H1 (cell line): ENCODE measurements around the gene LRRC56. TPM values are rescaled to one million over a fixed set of nuclear protein-coding genes. Genes with fewer than 3 reads are reported as not detected.
"Not testable (repeated sequence)": the region's sequence is repeated elsewhere in the genome, so short reads cannot be mapped to it uniquely, and the experiment has no call there.

ENCODE experiments used
- CTCF ChIA-PET: fragments of 300-600 bp; sonication (Branson Sonifier 250); formaldehyde crosslinking; loops from one replicate; lab custom pipeline; 2021; ENCODE audit not compliant: partially characterized antibody; lab: Charles Lee
- POLR2A ChIA-PET: fragments of 300-600 bp; sonication (Branson Sonifier 250); formaldehyde crosslinking; loops from one replicate; lab custom pipeline; 2021; ENCODE audit warnings: inconsistent platforms; ENCODE audit not compliant: partially characterized antibody; lab: Charles Lee
- DNase-seq, 2 experiments: peaks; one replicate each; pipeline versions ENCODE4 v3.0.0 to v3.0.0-alpha.2; 2010 to 2022; ENCODE audit warnings: low spot score in 2 of 2, low read depth in 1 of 2, mixed read lengths in 1 of 2
- FAIRE-seq: peaks from 2 replicates; lab custom pipeline; 2011; peaks lifted over from hg19 to GRCh38; lab: Jason Lieb, UNC
- H2AFZ ChIP-seq: 2 replicates; pipeline ENCODE4 v1.8.1; 2012; ENCODE audit warnings: low read length, inconsistent platforms
- H2AK5ac ChIP-seq: 2 replicates; pipeline ENCODE4 v1.6.1; 2013; ENCODE audit warnings: low read depth, low read length
- H2BK120ac ChIP-seq: replicated peaks from 2 replicates; pipeline ENCODE3; 2013; ENCODE audit warnings: low read depth, low read length, inconsistent platforms
- H2BK12ac ChIP-seq: 2 replicates; pipeline ENCODE4 v1.6.1; 2013; ENCODE audit warnings: low read depth, low read length
- H2BK15ac ChIP-seq: 2 replicates; pipeline ENCODE4 v1.6.1; 2013; ENCODE audit warnings: low read length
- H2BK20ac ChIP-seq: 2 replicates; pipeline ENCODE4 v1.6.1; 2013; ENCODE audit warnings: low read length
- H2BK5ac ChIP-seq: 2 replicates; pipeline ENCODE4 v1.6.1; 2013; ENCODE audit warnings: low read depth, low read length
- H3K14ac ChIP-seq: 2 replicates; pipeline ENCODE4 v1.6.1; 2013; ENCODE audit warnings: inconsistent platforms; ENCODE audit not compliant: insufficient read length
- H3K18ac ChIP-seq: 2 replicates; pipeline ENCODE4 v1.6.1; 2013; ENCODE audit warnings: low read length; ENCODE audit errors: extremely low read depth
- H3K23ac ChIP-seq: 2 replicates; pipeline ENCODE4 v1.6.1; 2013; ENCODE audit warnings: inconsistent platforms; ENCODE audit not compliant: insufficient read length
- H3K23me2 ChIP-seq: 2 replicates; pipeline ENCODE4 v1.6.1; 2013; ENCODE audit warnings: low read depth, low read length
- H3K27ac ChIP-seq: 2 replicates; pipeline ENCODE4 v1.6.1; 2011; ENCODE audit warnings: low read depth, low read length, inconsistent platforms
- H3K27me3 ChIP-seq, 4 experiments: replicated peaks in 1 of 4; 1 replicate in 1 of 4; 2 replicates in 3 of 4; pipeline versions ENCODE4 v1.6.1 to v1.8.1; 2011 to 2013; ENCODE audit warnings: low read length in 3 of 4, mild to moderate bottlenecking in 3 of 4, inconsistent platforms in 2 of 4, mixed read lengths in 2 of 4, moderate library complexity in 1 of 4; ENCODE audit not compliant: control insufficient read depth in 3 of 4, insufficient read depth in 3 of 4; ENCODE audit errors: extremely low read depth in 1 of 4
- H3K36me3 ChIP-seq, 4 experiments: 2 replicates each; pipeline versions ENCODE4 v1.6.1 to v1.8.1; 2011 to 2013; ENCODE audit warnings: mild to moderate bottlenecking in 4 of 4, low read length in 3 of 4, moderate library complexity in 2 of 4, control low read depth in 1 of 4, inconsistent platforms in 1 of 4; ENCODE audit not compliant: insufficient read depth in 4 of 4, control insufficient read depth in 2 of 4
- H3K4ac ChIP-seq: replicated peaks from 2 replicates; pipeline ENCODE3; 2013; ENCODE audit warnings: low read length, low read depth, mixed read lengths, inconsistent platforms; ENCODE audit not compliant: insufficient read length
- H3K4me1 ChIP-seq, 4 experiments: replicated peaks in 1 of 4; 1 replicate in 1 of 4; 2 replicates in 3 of 4; pipeline versions ENCODE4 v1.6.1 to v1.8.1; 2011 to 2013; ENCODE audit warnings: low read length in 3 of 4, inconsistent platforms in 2 of 4, mixed read lengths in 1 of 4; ENCODE audit not compliant: insufficient read depth in 4 of 4, control insufficient read depth in 3 of 4
- H3K4me2 ChIP-seq, 2 experiments: 2 replicates each; pipeline versions ENCODE4 v1.6.1 to v1.8.1; 2011 to 2013; ENCODE audit warnings: low read depth in 2 of 2, low read length in 2 of 2, control low read depth in 1 of 2, inconsistent platforms in 1 of 2, mild to moderate bottlenecking in 1 of 2; ENCODE audit not compliant: insufficient read depth in 1 of 2
- H3K4me3 ChIP-seq, 4 experiments: fragments of 200-600, 300-600 bp in 1 of 4; sonication (generic), shearing (Covaris generic), sonication (Bioruptor Twin) in 1 of 4; 2 replicates each; pipeline versions ENCODE4 v1.5.1 to v1.8.1; 2011 to 2016; ENCODE audit warnings: low read length in 4 of 4, low read depth in 3 of 4, control low read depth in 2 of 4, inconsistent platforms in 2 of 4, mild to moderate bottlenecking in 2 of 4, mixed read lengths in 1 of 4, moderate library complexity in 1 of 4; ENCODE audit not compliant: insufficient read depth in 2 of 4; ENCODE audit errors: extremely low read depth in 1 of 4
- H3K56ac ChIP-seq: replicated peaks from 2 replicates; pipeline ENCODE3; 2013; ENCODE audit warnings: low read depth, mild to moderate bottlenecking, mixed read lengths, low read length, inconsistent platforms; ENCODE audit not compliant: insufficient read length
- H3K79me1 ChIP-seq: 2 replicates; pipeline ENCODE4 v1.6.1; 2013; ENCODE audit warnings: low read depth, low read length, control low read depth
- H3K79me2 ChIP-seq, 2 experiments: 2 replicates each; pipeline versions ENCODE4 v1.6.1 to v1.8.1; 2012 to 2013; ENCODE audit warnings: low read length in 2 of 2, mild to moderate bottlenecking in 2 of 2, inconsistent platforms in 1 of 2; ENCODE audit not compliant: insufficient read depth in 2 of 2, control insufficient read depth in 1 of 2
- H3K9ac ChIP-seq, 4 experiments: replicated peaks in 1 of 4; 1 replicate in 1 of 4; 2 replicates in 3 of 4; pipeline versions ENCODE4 v1.6.1 to v1.8.1; 2011 to 2013; ENCODE audit warnings: low read depth in 3 of 4, low read length in 3 of 4, control low read depth in 2 of 4, mild to moderate bottlenecking in 2 of 4, moderate library complexity in 2 of 4, inconsistent platforms in 1 of 4; ENCODE audit errors: extremely low read depth in 1 of 4
- H3K9me3 ChIP-seq, 2 experiments: 2 replicates each; pipeline versions ENCODE4 v1.6.1 to v1.8.1; 2012 to 2013; ENCODE audit warnings: mild to moderate bottlenecking in 2 of 2, moderate library complexity in 2 of 2, control low read depth in 1 of 2, inconsistent platforms in 1 of 2, low read depth in 1 of 2, low read length in 1 of 2, mixed read lengths in 1 of 2; ENCODE audit not compliant: insufficient read depth in 2 of 2
- H4K20me1 ChIP-seq, 2 experiments: replicated peaks in 1 of 2; 2 replicates each; pipeline versions ENCODE3 to v1.8.1; 2011 to 2013; ENCODE audit warnings: inconsistent platforms in 2 of 2, low read length in 2 of 2, mild to moderate bottlenecking in 1 of 2; ENCODE audit not compliant: insufficient read depth in 2 of 2, control insufficient read depth in 1 of 2
- H4K5ac ChIP-seq: 2 replicates; pipeline ENCODE4 v1.6.1; 2013; ENCODE audit warnings: low read length, low read depth, mixed read lengths, inconsistent platforms; ENCODE audit not compliant: insufficient read length
- H4K8ac ChIP-seq: 2 replicates; pipeline ENCODE4 v1.8.0; 2013; ENCODE audit warnings: mild to moderate bottlenecking, moderate library complexity, low read length, inconsistent platforms; ENCODE audit not compliant: insufficient read depth; ENCODE audit errors: extremely low read depth
- H4K91ac ChIP-seq: replicated peaks from 2 replicates; pipeline ENCODE3; 2013; ENCODE audit warnings: low read length, mixed read lengths, inconsistent platforms; ENCODE audit not compliant: insufficient read length
- WGBS, 2 experiments: shearing (Covaris generic) in 1 of 2; methylation state at CpG; one replicate each; pipeline versions ENCODE4 v1.1.6 to v1.1.7; 2013 to 2015; ENCODE audit warnings: low lambda C conversion rate in 2 of 2, mixed read lengths in 2 of 2, inconsistent platforms in 1 of 2, low coverage in 1 of 2, missing lambda C conversion rate in 1 of 2; ENCODE audit not compliant: insufficient replicate concordance in 2 of 2, insufficient coverage in 1 of 2, insufficient read length in 1 of 2; ENCODE audit errors: extremely low coverage in 1 of 2, missing lambda C conversion rate in 1 of 2; 5-methylcytosine and 5-hydroxymethylcytosine counted together
- polyA plus RNA-seq, 7 experiments: library from polyadenylated mRNA; depleted of rRNA in 3 of 7; stranded (reverse) in 5 of 7; unstranded in 2 of 7; fragments of >200 nt in 5 of 7; fragments of 200-250 nt in 2 of 7; gene quantifications; 1 replicate in 5 of 7; 2 replicates in 1 of 7; 4 replicates in 1 of 7; pipeline versions ENCODE4 v1.2.1 to v1.2.3, GENCODE V29; 2011 to 2013; ENCODE audit warnings: missing spikeins in 2 of 7, mixed read lengths in 2 of 7
- total RNA-seq: library from RNA; stranded (reverse); fragmentation: NEBNext Ultra II Directional; extraction: Animal tissue kit (Norgen Biotek cat#: 25700); gene quantifications from 2 replicates; pipeline ENCODE4 v1.2.1, GENCODE V29; 2021

The LRRC56 gene
- total and polyA plus RNA-seq, 2 of the 8 experiments (the other 6 are each of a cell fraction or from before 2014, with no cell fraction given): 0.94 to 1.9 TPM

- not testable (repeated sequence) for H2AK5ac ChIP-seq, H4K5ac ChIP-seq, H3K9me3 ChIP-seq, H4K8ac ChIP-seq, H2BK15ac ChIP-seq, DNase-seq, H3K18ac ChIP-seq, H3K23ac ChIP-seq, H3K79me1 ChIP-seq, FAIRE-seq, H3K56ac ChIP-seq, H4K91ac ChIP-seq, H3K4ac ChIP-seq, H3K9ac ChIP-seq, H3K36me3 ChIP-seq, H3K14ac ChIP-seq, H2BK120ac ChIP-seq, H2BK12ac ChIP-seq, H2AFZ ChIP-seq, H2BK20ac ChIP-seq, H3K27ac ChIP-seq, H2BK5ac ChIP-seq
- Histone ChIP-seq H3K23me2 (peaks cover 15% of the 10 kb centered on the region), H3K27me3 (peaks cover 8 to 17% (median 14%) of the 10 kb centered on the region in 4 experiments), H3K4me3 (peak overlapping the region in 1 of 4 experiments; percentile 72; a peak in 1 of 8 replicates), H3K79me2 (peaks cover 24% of the 10 kb centered on the region in 2 experiments), H3K4me1 (peaks cover 6 to 26% (median 16%) of the 10 kb centered on the region in 4 experiments), H3K4me2 (peak overlapping the region; percentile 33 to 99; a peak in 2 of 4 replicates), H4K20me1 (peaks cover 18 to 22% of the 10 kb centered on the region in 2 experiments)
- 81% methylated on average over 14 of the region's 14 CpGs; no CpG with 5 or more reads in 1 of the 2 experiments for WGBS, 2 experiments
- POLR2A ChIA-PET: interaction anchor here (0.8 to 2.1 kb wide), 2 partner anchors 12 to 37 kb away, joined by 3 to 11 read pairs; partner anchors contain the start of gene LRRC56
- CTCF ChIA-PET: interaction anchor here (1.0 to 2.0 kb wide), 2 partner anchors 10 to 39 kb away, joined by 3 to 7 read pairs; no protein-coding TSS in a partner anchor
These were observed 36.8 kb downstream of the LRRC56 start for GRCh38 chr11:574031-574570.
